GM12878 (cell line): ENCODE measurements around the gene ZCCHC3.

Source experiments
- CTCF ChIP-seq, 3 experiments: IDR thresholded peaks in 2 of 3; conservative IDR thresholded peaks in 1 of 3; 2 replicates each; pipeline ENCODE4 v1.5.1; 2011; ENCODE audit warnings: low read depth in 3 of 3, low read length in 3 of 3, mild to moderate bottlenecking in 3 of 3, control low read depth in 2 of 3, moderate library complexity in 2 of 3, inconsistent platforms in 1 of 3, mixed read lengths in 1 of 3; ENCODE audit not compliant: control insufficient read depth in 2 of 3, insufficient read depth in 1 of 3; ENCODE audit errors: extremely low read depth in 1 of 3
- HDAC6 ChIP-seq: fragments of 200-600 bp; sonication (generic); IDR thresholded peaks from one replicate; pipeline ENCODE4 v1.8.0; 2017; ENCODE audit warnings: antibody characterized with exemption; ENCODE audit not compliant: unreplicated experiment
- MAX ChIP-seq: IDR thresholded peaks from 2 replicates; pipeline ENCODE4 v1.6.1; 2012; ENCODE audit warnings: low read depth, low read length, improper control_type of control experiment
- MEF2B ChIP-seq: fragments of 450-650 bp; IDR thresholded peaks from 2 replicates; pipeline ENCODE4 v1.6.1; 2018; ENCODE audit warnings: mild to moderate bottlenecking, moderate library complexity; ENCODE audit not compliant: partially characterized antibody, poor library complexity, severe bottlenecking
- NBN ChIP-seq: fragments of 450-650 bp; IDR thresholded peaks from 2 replicates; pipeline ENCODE4 v1.6.1; 2016
- SRF ChIP-seq, 2 experiments: IDR thresholded peaks; 2 replicates each; pipeline ENCODE4 v1.6.1; 2011; ENCODE audit warnings: low read depth in 2 of 2, low read length in 2 of 2, mild to moderate bottlenecking in 1 of 2, moderate library complexity in 1 of 2

DNA sequence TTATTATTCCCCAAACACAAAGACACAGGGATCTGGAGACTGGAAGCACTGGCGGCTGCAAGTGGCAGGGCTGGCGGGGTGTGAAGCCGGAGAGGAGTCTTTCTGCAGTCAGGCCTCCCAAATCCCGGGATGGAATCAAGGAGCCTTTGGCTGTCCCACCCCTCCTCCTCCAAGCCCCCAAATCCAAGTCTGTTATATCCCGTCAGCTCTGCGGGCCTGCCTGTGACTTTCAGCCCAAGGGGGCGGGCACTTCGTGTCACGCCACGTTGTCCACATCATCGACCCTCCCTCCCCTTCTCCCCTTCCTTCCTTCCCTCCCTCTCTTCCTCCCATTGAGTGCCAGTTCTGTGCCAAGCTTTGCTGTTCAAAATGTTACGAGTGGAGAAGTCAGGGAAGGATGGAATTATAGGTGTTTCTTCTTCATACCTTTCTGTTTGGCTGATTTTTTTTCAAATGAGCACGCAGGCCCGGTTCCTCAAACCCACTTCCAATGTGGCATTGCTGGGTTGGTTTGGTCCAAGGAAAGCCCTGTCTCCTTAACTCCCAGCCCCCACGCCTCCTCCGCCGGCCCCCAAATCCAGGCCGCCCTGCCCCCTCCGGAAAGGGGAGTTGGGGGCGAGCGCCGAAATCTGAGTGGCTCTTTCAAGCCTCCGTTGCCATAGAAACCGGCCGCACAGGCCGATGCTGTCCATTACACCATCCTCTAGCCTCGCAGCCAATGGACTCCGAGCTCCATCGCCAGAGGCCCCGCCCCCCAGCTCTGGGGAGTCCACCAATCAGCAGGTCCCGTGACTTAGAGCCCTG is 12.7 kb downstream of the ZCCHC3 start:
- no peak for TF ChIP-seq MAX
- no peak for TF ChIP-seq HDAC6
- TF ChIP-seq CTCF (IDR thresholded peaks at IDR 0.05 in 2 of 3, conservative IDR thresholded peaks at IDR 0.05 in 1 of 3; ENCODE audit: control insufficient read depth in 2 of 3, extremely low read depth in 1 of 3, insufficient read depth in 1 of 3, low read depth in 3 of 3, low read length in 3 of 3) = no peak
- no peak for TF ChIP-seq SRF (IDR thresholded peaks at IDR 0.05; ENCODE audit: low read depth in 2 of 2, low read length in 2 of 2)
- no peak for TF ChIP-seq MEF2B
- no peak for TF ChIP-seq NBN
